ENCODE data around the gene TJP1. TPM values are rescaled to one million over a fixed set of nuclear protein-coding genes. Genes with fewer than 3 reads are reported as not detected.

The TJP1 gene
- total RNA-seq, 4 donors from 2014 or later: 88.0 to 165 (median 93.9) TPM

- DNase-seq (ENCODE audit: low spot score) (no peak), ATAC-seq (ENCODE audit: low FRiP score) (no peak)
- TF ChIP-seq CTCF (IDR thresholded peaks at IDR 0.05): no peak
Observed at GRCh38 chr15:29682781-29683180, 139.5 kb downstream of the TJP1 start.

GRCh38 chr15:29682361-29682760, 139.9 kb downstream of the TJP1 start:
- no peak for TF ChIP-seq CTCF (IDR thresholded peaks at IDR 0.05)
- ATAC-seq (ENCODE audit: low FRiP score) (no peak), DNase-seq (ENCODE audit: low spot score) (no peak)

- no peak for ATAC-seq (ENCODE audit: low FRiP score)
- TF ChIP-seq CTCF (IDR thresholded peaks at IDR 0.05): no peak
- DNase-seq (ENCODE audit: low spot score): no peak
Observed at GRCh38 chr15:29681946-29682345, 140.3 kb downstream of the TJP1 start.

GRCh38 chr15:29681166-29681845, 141.0 kb downstream of the TJP1 start:
- DNase-seq (ENCODE audit: low spot score): no peak
- no peak for ATAC-seq (ENCODE audit: low FRiP score)
- no peak for TF ChIP-seq CTCF (IDR thresholded peaks at IDR 0.05)

- no peak for TF ChIP-seq CTCF (IDR thresholded peaks at IDR 0.05)
- no peak for DNase-seq (ENCODE audit: low spot score)
- ATAC-seq (ENCODE audit: low FRiP score): no peak
Observed at GRCh38 chr15:29680465-29681165, 141.7 kb downstream of the TJP1 start.

GRCh38 chr15:29678504-29679034, 143.7 kb downstream of the TJP1 start:
- TF ChIP-seq CTCF (IDR thresholded peaks at IDR 0.05): no peak
- no peak for ATAC-seq (ENCODE audit: low FRiP score)
- DNase-seq (ENCODE audit: low spot score): no peak
